T1000 (cell line): ENCODE results near the gene TMEM167A.
"Not testable (repeated sequence)": the region's sequence is repeated elsewhere in the genome, so short reads cannot be mapped to it uniquely, and the experiment has no call there.

Experiments used
- DNase-seq: peaks from one replicate; lab custom pipeline; 2025; ENCODE audit warnings: mixed read lengths; lab: John Stamatoyannopoulos, UW

The TMEM167A gene

GRCh38 chr5:83090169-83090568, 13.0 kb upstream of the TMEM167A start:
- no peak for DNase-seq

GRCh38 chr5:83085106-83085505, 7.9 kb upstream of the TMEM167A start:
- DNase-seq = no peak

- no peak for DNase-seq
Measured at GRCh38 chr5:83084336-83084735, 7.1 kb upstream of the TMEM167A start.

- no peak for DNase-seq
Measured at GRCh38 chr5:83082750-83083149, 5.6 kb upstream of the TMEM167A start.

GRCh38 chr5:83077662-83078261, 568 bp upstream of the TMEM167A start:
- DNase-seq = no peak

- DNase-seq = no peak
Measured at GRCh38 chr5:83072966-83073365, 4.2 kb downstream of the TMEM167A start.

GRCh38 chr5:83071286-83072051, 5.7 kb downstream of the TMEM167A start:
- no peak for DNase-seq

- DNase-seq = no peak
Measured at GRCh38 chr5:83069096-83069799, 7.9 kb downstream of the TMEM167A start.

GRCh38 chr5:83067377-83067776, 9.8 kb downstream of the TMEM167A start:
- DNase-seq = not testable (repeated sequence)

- no peak for DNase-seq
Measured at GRCh38 chr5:83066548-83067110, 10.6 kb downstream of the TMEM167A start.

- DNase-seq = no peak
Measured at GRCh38 chr5:83059341-83059740, 17.9 kb downstream of the TMEM167A start.

GRCh38 chr5:83058726-83059125, 18.5 kb downstream of the TMEM167A start:
- DNase-seq = no peak

- no peak for DNase-seq
Measured at GRCh38 chr5:83055166-83055565, 22.0 kb downstream of the TMEM167A start.

- no peak for DNase-seq
Measured at GRCh38 chr5:83050723-83051340, 26.4 kb downstream of the TMEM167A start.

- DNase-seq = no peak
Measured at GRCh38 chr5:83049370-83049885, 27.8 kb downstream of the TMEM167A start.

- DNase-seq = no peak
Measured at GRCh38 chr5:83048811-83049210, 28.4 kb downstream of the TMEM167A start.

GRCh38 chr5:83048277-83048676, 28.9 kb downstream of the TMEM167A start:
- DNase-seq = no peak

GRCh38 chr5:83044926-83045325, 32.3 kb downstream of the TMEM167A start:
- DNase-seq = no peak

GRCh38 chr5:83042507-83042906, 34.7 kb downstream of the TMEM167A start:
- no peak for DNase-seq

- DNase-seq = no peak
Measured at GRCh38 chr5:83038924-83039323, 38.3 kb downstream of the TMEM167A start.

- DNase-seq = no peak
Measured at GRCh38 chr5:83036991-83037575, 40.1 kb downstream of the TMEM167A start.
